ENCODE results near the gene ACSM6. TPM values are rescaled to one million over a fixed set of nuclear protein-coding genes. Genes with fewer than 3 reads are reported as not detected.

The ACSM6 gene
- total RNA-seq, 2 experiments from 2014 or later = not detected

- ChIA-PET CTCF (no interaction called here), POLR2A (no interaction called here)
- Histone ChIP-seq H3K36me3 (ENCODE audit: insufficient read depth, low read length) (no peaks in the 10 kb centered on the region), H3K9me3 (ENCODE audit: control insufficient read depth in 1 of 2, insufficient read depth in 1 of 2, low read length in 2 of 2) (no peaks in the 10 kb centered on the region), H3K4me1 (ENCODE audit: insufficient read depth, low read length) (no peaks in the 10 kb centered on the region), H3K27me3 (ENCODE audit: control insufficient read depth in 1 of 2, insufficient read depth in 2 of 2, low read length in 2 of 2) (no peaks in the 10 kb centered on the region), H3K4me3 (ENCODE audit: low read length) (no peak overlapping the region), H3K27ac (ENCODE audit: low read depth in 1 of 2, low read length in 2 of 2) (no peak overlapping the region)
- Mint-ChIP-seq H3K4me1 (ENCODE audit: low read depth) (no peaks in the 10 kb centered on the region), H3K36me3 (ENCODE audit: low read depth) (no peaks in the 10 kb centered on the region), H3K9me3 (peaks cover 2% of the 10 kb centered on the region), H3K27me3 (no peaks in the 10 kb centered on the region), H3K27ac (no peak overlapping the region), H3K4me3 (no peak overlapping the region)
- no peak for DNase-seq
- intact Hi-C loops (cut with DNase I, micrococcal nuclease) = no loop called here
- no peak for TF ChIP-seq CTCF (IDR thresholded peaks at IDR 0.05)
- no peak for ATAC-seq (ENCODE audit: poor library complexity)
These were observed 17.7 kb downstream of the ACSM6 start for GRCh38 chr10:95211606-95212279.

- no peak for TF ChIP-seq CTCF (IDR thresholded peaks at IDR 0.05)
- DNase-seq (no peak), ATAC-seq (ENCODE audit: poor library complexity) (no peak)
- Mint-ChIP-seq H3K9me3 (peaks cover 2% of the 10 kb centered on the region), H3K4me3 (no peak overlapping the region), H3K27ac (no peak overlapping the region), H3K36me3 (ENCODE audit: low read depth) (no peaks in the 10 kb centered on the region), H3K4me1 (ENCODE audit: low read depth) (no peaks in the 10 kb centered on the region), H3K27me3 (peaks cover 5% of the 10 kb centered on the region)
- Histone ChIP-seq H3K4me3 (ENCODE audit: low read length) (no peak overlapping the region), H3K36me3 (ENCODE audit: insufficient read depth, low read length) (no peaks in the 10 kb centered on the region), H3K27me3 (ENCODE audit: control insufficient read depth in 1 of 2, insufficient read depth in 2 of 2, low read length in 2 of 2) (no peaks in the 10 kb centered on the region), H3K9me3 (ENCODE audit: control insufficient read depth in 1 of 2, insufficient read depth in 1 of 2, low read length in 2 of 2) (no peaks in the 10 kb centered on the region), H3K27ac (ENCODE audit: low read depth in 1 of 2, low read length in 2 of 2) (no peak overlapping the region), H3K4me1 (ENCODE audit: insufficient read depth, low read length) (no peaks in the 10 kb centered on the region)
- intact Hi-C loops (cut with DNase I, micrococcal nuclease) = no loop called here
- CTCF ChIA-PET = no interaction called here
- POLR2A ChIA-PET = no interaction called here
These were observed 20.3 kb downstream of the ACSM6 start for GRCh38 chr10:95214369-95214768.

- Histone ChIP-seq H3K27me3 (ENCODE audit: control insufficient read depth in 1 of 2, insufficient read depth in 2 of 2, low read length in 2 of 2) (no peaks in the 10 kb centered on the region), H3K27ac (ENCODE audit: low read depth in 1 of 2, low read length in 2 of 2) (no peak overlapping the region), H3K36me3 (ENCODE audit: insufficient read depth, low read length) (no peaks in the 10 kb centered on the region), H3K4me3 (ENCODE audit: low read length) (no peak overlapping the region), H3K4me1 (ENCODE audit: insufficient read depth, low read length) (no peaks in the 10 kb centered on the region), H3K9me3 (ENCODE audit: control insufficient read depth in 1 of 2, insufficient read depth in 1 of 2, low read length in 2 of 2) (no peaks in the 10 kb centered on the region)
- no peak for TF ChIP-seq CTCF (IDR thresholded peaks at IDR 0.05)
- DNase-seq (no peak), ATAC-seq (ENCODE audit: poor library complexity) (no peak)
- H3K36me3 Mint-ChIP-seq (ENCODE audit: low read depth) = no peaks in the 10 kb centered on the region
- H3K27me3 Mint-ChIP-seq = peaks cover 5% of the 10 kb centered on the region
- ChIA-PET POLR2A (no interaction called here), CTCF (no interaction called here)
- no peak overlapping the region for H3K27ac Mint-ChIP-seq
- intact Hi-C loops (cut with DNase I, micrococcal nuclease) = no loop called here
- H3K4me1 Mint-ChIP-seq (ENCODE audit: low read depth) = no peaks in the 10 kb centered on the region
- no peak overlapping the region for H3K4me3 Mint-ChIP-seq
- H3K9me3 Mint-ChIP-seq = peaks cover 2% of the 10 kb centered on the region
These were observed 20.8 kb downstream of the ACSM6 start for GRCh38 chr10:95214793-95215192.
